HG03442 (cell line): ENCODE results near the gene AHNAK2.

Experiments
- ATAC-seq: cut with Tn5 transposase; IDR thresholded peaks from one replicate; pipeline ENCODE4 v1.9.1; 2021; ENCODE audit warnings: mild to moderate bottlenecking, moderate library complexity; ENCODE audit not compliant: unreplicated experiment

AHNAK2 gene

DNA sequence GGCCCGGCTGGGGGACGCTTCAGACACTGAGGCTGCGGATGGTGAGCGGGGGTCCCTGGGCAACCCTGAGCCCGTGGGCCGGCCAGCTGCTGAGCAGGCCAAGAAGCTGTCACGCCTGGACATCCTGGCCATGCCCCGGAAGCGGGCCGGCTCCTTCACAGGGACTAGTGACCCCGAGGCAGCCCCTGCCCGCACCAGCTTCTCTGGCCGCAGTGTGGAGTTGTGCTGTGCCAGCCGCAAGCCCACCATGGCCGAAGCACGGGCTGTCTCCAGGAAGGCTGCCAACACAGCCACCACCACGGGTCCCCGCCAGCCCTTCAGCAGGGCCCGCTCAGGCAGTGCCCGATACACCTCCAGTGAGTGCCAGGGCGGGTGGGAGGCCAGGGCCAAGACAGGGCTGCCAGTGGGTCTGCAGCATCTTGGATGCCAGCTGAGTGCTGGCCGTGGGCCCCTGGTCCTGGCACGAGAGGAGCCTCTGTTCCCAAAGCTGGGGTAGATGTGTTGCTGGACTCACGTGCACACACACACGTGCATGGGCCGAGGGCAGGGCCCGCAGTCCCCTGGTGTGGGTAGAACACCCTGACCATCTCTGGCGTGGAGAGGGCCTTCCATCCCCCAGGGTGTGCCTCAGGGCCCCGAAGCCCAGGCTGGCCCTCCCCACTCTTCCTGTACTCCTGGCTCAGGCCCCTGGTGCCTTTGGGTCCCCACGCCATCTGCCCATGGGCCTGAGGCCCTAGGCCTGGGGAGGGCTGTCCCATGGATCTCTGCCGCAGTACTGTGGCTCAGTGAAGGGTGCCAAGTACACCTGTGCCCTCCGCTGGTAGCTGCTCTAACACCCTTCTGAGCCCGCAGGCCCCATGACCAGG is 90.3 kb downstream of the AHNAK2 start:
- no peak for ATAC-seq
